GM12878 (cell line): ENCODE data around the gene C12orf56. TPM values are rescaled to one million over a fixed set of nuclear protein-coding genes. Genes with fewer than 3 reads are reported as not detected.

ENCODE experiments used
- ATAC-seq: fragments of 200-7000 bp; cut with Tn5 transposase; 3 replicates; pipeline ENCODE4 v1.9.1; 2020; ENCODE audit warnings: mild to moderate bottlenecking, moderate library complexity
- BruUV-seq: library from RNA; stranded (reverse); fragments of 400-500 nt; replicated peaks from 2 replicates; lab custom pipeline; 2021; lab: Mats Ljungman, UMichigan
- CTCF ChIA-PET: fragments of 300-600 bp; sonication (Branson Sonifier 250); formaldehyde crosslinking; extraction: SDS; loops from one replicate; lab custom pipeline; 2021; ENCODE audit warnings: inconsistent platforms; lab: Yijun Ruan, JAX
- POLR2A ChIA-PET: fragments of 350-600 bp; formaldehyde crosslinking; extraction: SDS; loops from one replicate; lab custom pipeline; 2021; ENCODE audit warnings: inconsistent platforms; lab: Charles Lee
- RAD21 ChIA-PET: fragments of 300-600 bp; sonication (Branson Sonifier 250); formaldehyde crosslinking; loops from one replicate; lab custom pipeline; 2023; ENCODE audit warnings: antibody characterized with exemption; ENCODE audit not compliant: unreplicated experiment; lab: Charles Lee
- SMC1A ChIA-PET: fragments of 300-600 bp; sonication (Branson Sonifier 250); formaldehyde crosslinking; loops from one replicate; lab custom pipeline; 2023; ENCODE audit not compliant: unreplicated experiment, uncharacterized antibody; lab: Charles Lee
- DNase-seq: peaks from one replicate; pipeline ENCODE4 v3.0.0-alpha.2; 2011; ENCODE audit warnings: low read depth, low spot score
- FAIRE-seq: peaks from 3 replicates; lab custom pipeline; 2011; peaks lifted over from hg19 to GRCh38; lab: Jason Lieb, UNC
- H2AFZ ChIP-seq: 2 replicates; pipeline ENCODE4 v1.6.0; 2011; ENCODE audit warnings: low read depth, low read length, control low read depth; ENCODE audit not compliant: control insufficient read depth
- H3K27ac ChIP-seq: 2 replicates; pipeline ENCODE4 v1.5.1; 2011; ENCODE audit warnings: control low read depth; ENCODE audit not compliant: control insufficient read depth, insufficient read depth
- H3K27me3 ChIP-seq, 2 experiments: replicated peaks in 1 of 2; 2 replicates each; pipeline versions ENCODE4 v1.6.0 to v1.6.1; 2011; ENCODE audit warnings: low read length in 1 of 2; ENCODE audit not compliant: control insufficient read depth in 2 of 2, insufficient read depth in 2 of 2
- H3K36me3 ChIP-seq, 2 experiments: 2 replicates each; pipeline ENCODE4 v1.5.1; 2011; ENCODE audit warnings: low read length in 1 of 2; ENCODE audit not compliant: control insufficient read depth in 2 of 2, insufficient read depth in 2 of 2
- H3K4me1 ChIP-seq: 2 replicates; pipeline ENCODE4 v1.6.1; 2011; ENCODE audit warnings: mild to moderate bottlenecking, low read length, moderate library complexity, mixed read lengths; ENCODE audit not compliant: control insufficient read depth, insufficient read depth
- H3K4me2 ChIP-seq: 2 replicates; pipeline ENCODE4 v1.6.0; 2011; ENCODE audit warnings: control low read depth; ENCODE audit not compliant: control insufficient read depth, insufficient read depth
- H3K4me3 ChIP-seq: fragments of 200-600 bp; sonication (generic); 2 replicates; pipeline ENCODE4 v1.5.1; 2016
- H3K79me2 ChIP-seq: 2 replicates; pipeline ENCODE4 v1.6.0; 2011; ENCODE audit warnings: low read length; ENCODE audit not compliant: control insufficient read depth, insufficient read depth
- H3K9ac ChIP-seq: 2 replicates; pipeline ENCODE4 v1.8.0; 2011; ENCODE audit warnings: low read length, control low read depth, mixed read lengths; ENCODE audit not compliant: control insufficient read depth, insufficient read depth
- H3K9me3 ChIP-seq: replicated peaks from 3 replicates; pipeline ENCODE4 v1.5.1; 2011; ENCODE audit warnings: mild to moderate bottlenecking, low read length; ENCODE audit not compliant: control insufficient read depth, insufficient read depth
- H4K20me1 ChIP-seq: 2 replicates; pipeline ENCODE4 v1.6.0; 2011; ENCODE audit not compliant: control insufficient read depth, insufficient read depth
- CBX3 ChIP-seq: fragments of 200-600 bp; sonication (generic); IDR thresholded peaks from 2 replicates; pipeline ENCODE4 v1.6.1; 2016; ENCODE audit warnings: low read depth, borderline replicate concordance
- CREB1 ChIP-seq: IDR thresholded peaks from 2 replicates; pipeline ENCODE4 v1.6.1; 2012; ENCODE audit warnings: low read depth, mild to moderate bottlenecking, inconsistent platforms
- HDAC6 ChIP-seq: fragments of 200-600 bp; sonication (generic); IDR thresholded peaks from one replicate; pipeline ENCODE4 v1.8.0; 2017; ENCODE audit warnings: antibody characterized with exemption; ENCODE audit not compliant: unreplicated experiment
- IRF3 ChIP-seq: fragments of 450-650 bp; IDR thresholded peaks from 2 replicates; pipeline ENCODE4 v1.6.1; 2014; ENCODE audit warnings: mild to moderate bottlenecking
- KDM1A ChIP-seq: fragments of 200-600 bp; sonication (generic); IDR thresholded peaks from 2 replicates; pipeline ENCODE4 v1.6.1; 2016; ENCODE audit warnings: borderline replicate concordance
- MLLT1 ChIP-seq: fragments of 450-650 bp; IDR thresholded peaks from 2 replicates; pipeline ENCODE4 v1.6.1; 2016; ENCODE audit warnings: mild to moderate bottlenecking
- POLR2A ChIP-seq: IDR thresholded peaks from 2 replicates; pipeline ENCODE4 v1.6.1; 2011; ENCODE audit warnings: low read depth, mild to moderate bottlenecking, low read length
- SP1 ChIP-seq: IDR thresholded peaks from one replicate; pipeline ENCODE4 v1.6.1; 2011; ENCODE audit warnings: low read depth, low read length
- SREBF1 ChIP-seq: IDR thresholded peaks from 2 replicates; pipeline ENCODE4 v1.6.1; 2012; ENCODE audit warnings: mild to moderate bottlenecking, low read length
- STAT1 ChIP-seq: fragments of 450-650 bp; conservative IDR thresholded peaks from 2 replicates; pipeline ENCODE4 v1.6.1; 2014; ENCODE audit warnings: antibody characterized with exemption, mild to moderate bottlenecking
- YBX1 ChIP-seq: fragments of 450-650 bp; IDR thresholded peaks from 2 replicates; pipeline ENCODE4 v1.6.1; 2016; ENCODE audit warnings: antibody characterized with exemption
- ZNF207 ChIP-seq: fragments of 450-650 bp; IDR thresholded peaks from 2 replicates; pipeline ENCODE4 v1.6.1; 2014; ENCODE audit warnings: antibody characterized with exemption, mild to moderate bottlenecking, borderline replicate concordance
- ZNF217 ChIP-seq: fragments of 450-650 bp; IDR thresholded peaks from 2 replicates; pipeline ENCODE4 v1.6.1; 2017; ENCODE audit warnings: antibody characterized with exemption, mild to moderate bottlenecking
- ZNF384 ChIP-seq: IDR thresholded peaks from 2 replicates; pipeline ENCODE4 v1.6.1; 2012; ENCODE audit warnings: low read depth, mild to moderate bottlenecking, low read length, improper control_type of control experiment, borderline replicate concordance
- WGBS: methylation state at CpG from one replicate; pipeline ENCODE4 v1.1.6; 2016; ENCODE audit warnings: low lambda C conversion rate; ENCODE audit not compliant: insufficient replicate concordance, insufficient coverage; ENCODE audit errors: missing lambda C conversion rate; 5-methylcytosine and 5-hydroxymethylcytosine counted together
- in situ Hi-C: fragments of 300-500 bp; cut with MboI; formaldehyde crosslinking; loops from 9 replicates; pipeline ENCODE4 v1.14.3; 2018; ENCODE audit warnings: mixed read lengths
- intact Hi-C: fragments of 100-400 bp; cut with micrococcal nuclease; formaldehyde crosslinking; loops from one replicate; pipeline ENCODE4 v1.14.2; 2022; ENCODE audit not compliant: unreplicated experiment
- polyA plus RNA-seq, 11 experiments: library from polyadenylated mRNA; depleted of rRNA in 4 of 11; unstranded in 6 of 11; stranded (reverse) in 5 of 11; fragments of >200 nt; fragmentation: Nextera tagmentation in 4 of 11; fragmentation: Illumina TruSeq in 1 of 11; extraction: Ambion mirVana in 4 of 11; extraction: Trizol in 1 of 11; gene quantifications; 1 replicate in 1 of 11; 2 replicates in 10 of 11; pipeline versions ENCODE4 v1.2.1 to v1.2.3, GENCODE V29; 2011 to 2016; ENCODE audit warnings: inconsistent platforms in 2 of 11, missing spikeins in 2 of 11, low read depth in 1 of 11
- total RNA-seq, 4 experiments: library from RNA; depleted of rRNA in 3 of 4; stranded (reverse); fragments of >200 nt in 3 of 4; fragmentation: Illumina TruSeq in 1 of 4; extraction: Trizol in 1 of 4; gene quantifications; 2 replicates each; pipeline versions ENCODE4 v1.2.1 to v1.2.3, GENCODE V29; 2013 to 2021
- TF ChIP-seq, protein P1 (sequence below): IDR thresholded peaks from 2 replicates; pipeline ENCODE4 v1.6.1; 2012; ENCODE audit warnings: low read depth, low read length, improper control_type of control experiment

C12orf56 gene
- total and polyA plus RNA-seq, 10 of the 15 experiments (the other 5 are each of a cell fraction or from before 2014, with no cell fraction given), result not detected

DNA sequence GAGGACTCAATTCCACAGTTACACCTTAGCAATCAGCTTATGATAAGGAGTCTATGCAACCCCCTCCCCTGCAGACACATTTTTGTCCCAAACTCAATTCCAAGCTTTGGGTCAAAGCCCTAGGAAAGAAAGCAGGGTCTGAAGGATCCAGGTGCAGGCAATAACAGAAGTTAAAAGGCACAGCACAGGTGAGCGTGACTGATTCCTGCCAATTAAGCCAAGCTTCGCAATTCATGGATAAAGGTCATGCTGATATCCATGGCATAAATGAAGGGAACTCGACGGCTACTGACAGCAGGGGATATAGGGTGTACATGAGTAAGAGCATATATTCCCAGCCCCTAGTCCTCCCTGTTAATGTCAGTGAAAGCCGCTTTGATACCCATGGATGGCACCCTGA lies 39.3 kb downstream of the C12orf56 start:
- no peaks in the 10 kb centered on the region for H3K79me2 ChIP-seq
- no peak overlapping the region for H3K4me2 ChIP-seq
- SMC1A ChIA-PET, result interaction anchor here (1.1 kb wide), 1 partner anchor 27 kb away, joined by 3 read pairs; no protein-coding TSS in a partner anchor
- in situ Hi-C loops, result no loop called here
- no TSS peak for BruUV-seq
- POLR2A ChIA-PET, result no interaction called here
- no peaks in the 10 kb centered on the region for H3K36me3 ChIP-seq
- TF ChIP-seq SREBF1 (no peak), POLR2A (no peak), ZNF384 (no peak), STAT1 (no peak), HDAC6 (no peak), SP1 (no peak), YBX1 (no peak), CREB1 (no peak), IRF3 (no peak), KDM1A (no peak), CBX3 (no peak), ZNF207 (no peak), MLLT1 (no peak), ZNF217 (no peak)
- TF ChIP-seq, protein P1, sequence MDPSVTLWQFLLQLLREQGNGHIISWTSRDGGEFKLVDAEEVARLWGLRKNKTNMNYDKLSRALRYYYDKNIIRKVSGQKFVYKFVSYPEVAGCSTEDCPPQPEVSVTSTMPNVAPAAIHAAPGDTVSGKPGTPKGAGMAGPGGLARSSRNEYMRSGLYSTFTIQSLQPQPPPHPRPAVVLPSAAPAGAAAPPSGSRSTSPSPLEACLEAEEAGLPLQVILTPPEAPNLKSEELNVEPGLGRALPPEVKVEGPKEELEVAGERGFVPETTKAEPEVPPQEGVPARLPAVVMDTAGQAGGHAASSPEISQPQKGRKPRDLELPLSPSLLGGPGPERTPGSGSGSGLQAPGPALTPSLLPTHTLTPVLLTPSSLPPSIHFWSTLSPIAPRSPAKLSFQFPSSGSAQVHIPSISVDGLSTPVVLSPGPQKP, result no peak
- H3K4me3 ChIP-seq, result no peak overlapping the region
- WGBS, result 56% methylated on average over 5 of the region's 5 CpGs
- CTCF ChIA-PET, result no interaction called here
- no peak overlapping the region for H2AFZ ChIP-seq
- no peaks in the 10 kb centered on the region; the same call in 2 of the 3 replicates for H3K9me3 ChIP-seq
- FAIRE-seq (no peak), ATAC-seq (no peak), DNase-seq (no peak)
- H4K20me1 ChIP-seq, result no peaks in the 10 kb centered on the region
- no peaks in the 10 kb centered on the region for H3K27me3 ChIP-seq
- H3K9ac ChIP-seq, result no peak overlapping the region
- intact Hi-C loops, result no loop called here
- no peak overlapping the region for H3K27ac ChIP-seq
- H3K4me1 ChIP-seq, result no peaks in the 10 kb centered on the region
- RAD21 ChIA-PET, result no interaction called here
